Right lobe of liver (tissue), 6 donors: ENCODE measurements around the gene OR51S1. TPM values are rescaled to one million over a fixed set of nuclear protein-coding genes. Genes with fewer than 3 reads are reported as not detected.

Experiments
- ATAC-seq, 4 donors: fragments of 200-7000 bp; cut with Tn5 transposase; one replicate each; pipeline ENCODE4 v1.9.1; 2020; ENCODE audit warnings: mild to moderate bottlenecking in 4 of 4, moderate library complexity in 4 of 4
- DNase-seq, 3 donors: peaks; one replicate each; pipeline ENCODE4 v3.0.0-alpha.2; 2020
- H3K27ac ChIP-seq, 3 donors: fragments of 200-600 bp; one replicate each; pipeline ENCODE4 v1.8.0; 2022
- H3K27me3 ChIP-seq, 2 donors: fragments of 200-600 bp; one replicate each; pipeline ENCODE4 v1.8.0; 2022
- H3K36me3 ChIP-seq, 4 donors: fragments of 200-600 bp; sonication (generic) in 1 of 4; one replicate each; pipeline versions ENCODE4 v1.5.1 to v1.8.0; 2017 to 2022; ENCODE audit warnings: control low read depth in 1 of 4
- H3K4me1 ChIP-seq, 4 donors: fragments of 200-600 bp; sonication (generic) in 1 of 4; one replicate each; pipeline versions ENCODE4 v1.5.1 to v1.8.0; 2017 to 2022; ENCODE audit warnings: control low read depth in 1 of 4
- H3K4me3 ChIP-seq, 3 donors: fragments of 200-600 bp; one replicate each; pipeline ENCODE4 v1.8.0; 2022
- H3K9me3 ChIP-seq, 4 donors: fragments of 200-600 bp; sonication (generic) in 1 of 4; one replicate each; pipeline versions ENCODE4 v1.5.1 to v1.8.0; 2017 to 2022; ENCODE audit warnings: control low read depth in 1 of 4
- CTCF ChIP-seq, 4 donors: fragments of 200-600 bp in 3 of 4; fragments of 450-650 bp in 1 of 4; IDR thresholded peaks; one replicate each; pipeline versions ENCODE4 v1.5.1 to v1.8.0; 2016 to 2022; ENCODE audit warnings: antibody characterized with exemption in 4 of 4, mild to moderate bottlenecking in 2 of 4
- POLR2A ChIP-seq: fragments of 450-650 bp; IDR thresholded peaks from one replicate; pipeline ENCODE4 v1.6.1; 2017; ENCODE audit warnings: antibody characterized with exemption, mild to moderate bottlenecking
- WGBS: methylation state at CpG from one replicate; pipeline ENCODE4 v1.1.6; 2018; ENCODE audit warnings: low coverage, low lambda C conversion rate; ENCODE audit not compliant: insufficient coverage; ENCODE audit errors: missing lambda C conversion rate; 5-methylcytosine and 5-hydroxymethylcytosine counted together
- intact Hi-C, 2 donors: fragments of 100-400 bp; cut with DNase I; formaldehyde crosslinking; loops; one replicate each; pipeline versions ENCODE4 v1.11.2 to v1.14.1; 2022
- long read RNA-seq: library from polyadenylated mRNA; unstranded; transcript quantifications from one replicate; pipeline ENCODE4 v2.0.0, GENCODE V29; 2019
- total RNA-seq, 6 experiments: library from RNA; depleted of rRNA in 2 of 6; stranded (reverse); fragments of >200 nt in 2 of 6; fragmentation: NEBNext Ultra II Directional in 3 of 6; extraction: Animal tissue kit (Norgen Biotek cat#: 25700) in 3 of 6; gene quantifications; one replicate each; pipeline versions ENCODE4 v1.1.0 to v1.2.4, GENCODE V29; 2016 to 2023
- donor health status: DM: no; HTN: yes; CAD: no.
- donor health status: DM: no; HTN: no; CAD: no.
- donor health status: DM: no; HTN: no; CAD: no.
- donor health status: DM: no; HTN: yes; CAD: no.
- donor health status: DM: no; HTN: yes; CAD: no.

The OR51S1 gene
- not detected for total RNA-seq
- long read RNA-seq, result 0 reads

- DNase-seq (peak in 1 of 3 donors; percentile 57), ATAC-seq (peak in 3 of 4 donors; percentile 33 to 84 (median 51))
- intact Hi-C loops, result no loop called here
- Histone ChIP-seq H3K9me3 (no peaks in the 10 kb centered on the region), H3K4me1 (no peaks in the 10 kb centered on the region), H3K27ac (no peak within 1 kb of the TSS), H3K27me3 (no peaks in the 10 kb centered on the region), H3K4me3 (no peak within 1 kb of the TSS), H3K36me3 (no peaks in the 10 kb centered on the region)
- 30% methylated on average over 9 of the region's 9 CpGs for WGBS
- no peak for TF ChIP-seq CTCF (IDR thresholded peaks at IDR 0.05)
- TF ChIP-seq POLR2A, result no peak
Measured at GRCh38 chr11:4848908-4849532, at the start of gene OR51S1. Gene OR51S1 (minus strand): TSS chr11:4849208. CDS start chr11:4849208, 0 bp downstream.

GRCh38 chr11:4891996-4892640, 43.1 kb upstream of the OR51S1 start:
- H3K27me3 ChIP-seq, result no peaks in the 10 kb centered on the region
- TF ChIP-seq POLR2A (no peak), CTCF (IDR thresholded peaks at IDR 0.05) (no peak)
- H3K9me3 ChIP-seq, result no peaks in the 10 kb centered on the region
- DNase-seq, result no peak
- H3K4me3 ChIP-seq, result no peak overlapping the region
- H3K4me1 ChIP-seq, result no peaks in the 10 kb centered on the region
- no peaks in the 10 kb centered on the region for H3K36me3 ChIP-seq
- intact Hi-C loops, result no loop called here
- WGBS, result 67% methylated on average over 1 of the region's 1 CpG
- H3K27ac ChIP-seq, result no peak overlapping the region
- ATAC-seq, result no peak

- Histone ChIP-seq H3K27ac (no peak overlapping the region), H3K9me3 (no peaks in the 10 kb centered on the region), H3K4me3 (no peak overlapping the region), H3K27me3 (no peaks in the 10 kb centered on the region), H3K36me3 (no peaks in the 10 kb centered on the region), H3K4me1 (no peaks in the 10 kb centered on the region)
- intact Hi-C loops, result no loop called here
- ATAC-seq, result no peak
- DNase-seq, result no peak
- WGBS, result 46% methylated on average over 2 of the region's 2 CpGs
- TF ChIP-seq POLR2A, result no peak
- TF ChIP-seq CTCF (IDR thresholded peaks at IDR 0.05), result no peak
Measured at GRCh38 chr11:4890279-4890678, 41.3 kb upstream of the OR51S1 start.

GRCh38 chr11:4887591-4887990, 38.6 kb upstream of the OR51S1 start:
- H3K4me1 ChIP-seq, result no peaks in the 10 kb centered on the region
- ATAC-seq (no peak), DNase-seq (no peak)
- H3K4me3 ChIP-seq, result no peak overlapping the region
- no peak for TF ChIP-seq CTCF (IDR thresholded peaks at IDR 0.05)
- TF ChIP-seq POLR2A, result no peak
- H3K36me3 ChIP-seq, result no peaks in the 10 kb centered on the region
- intact Hi-C loops, result no loop called here
- no peaks in the 10 kb centered on the region for H3K9me3 ChIP-seq
- no peaks in the 10 kb centered on the region for H3K27me3 ChIP-seq
- 0% methylated on average over 1 of the region's 1 CpG for WGBS
- no peak overlapping the region for H3K27ac ChIP-seq
